Measurements from ENCODE around the gene MRPL49. TPM values are rescaled to one million over a fixed set of nuclear protein-coding genes. Genes with fewer than 3 reads are reported as not detected.
A peak's percentile ranks its signal among the peaks of the same experiment; 100 is the strongest.

Gene MRPL49
- total and polyA plus RNA-seq, 2 of the 13 experiments (the other 11 are each of a cell fraction or from before 2014, with no cell fraction given), result 39.2 to 53.3 TPM

GRCh38 chr11:65095974-65096806, 25.9 kb upstream of the MRPL49 start, which contains the start of gene VPS51 (continued):
- TF ChIP-seq, protein P1, sequence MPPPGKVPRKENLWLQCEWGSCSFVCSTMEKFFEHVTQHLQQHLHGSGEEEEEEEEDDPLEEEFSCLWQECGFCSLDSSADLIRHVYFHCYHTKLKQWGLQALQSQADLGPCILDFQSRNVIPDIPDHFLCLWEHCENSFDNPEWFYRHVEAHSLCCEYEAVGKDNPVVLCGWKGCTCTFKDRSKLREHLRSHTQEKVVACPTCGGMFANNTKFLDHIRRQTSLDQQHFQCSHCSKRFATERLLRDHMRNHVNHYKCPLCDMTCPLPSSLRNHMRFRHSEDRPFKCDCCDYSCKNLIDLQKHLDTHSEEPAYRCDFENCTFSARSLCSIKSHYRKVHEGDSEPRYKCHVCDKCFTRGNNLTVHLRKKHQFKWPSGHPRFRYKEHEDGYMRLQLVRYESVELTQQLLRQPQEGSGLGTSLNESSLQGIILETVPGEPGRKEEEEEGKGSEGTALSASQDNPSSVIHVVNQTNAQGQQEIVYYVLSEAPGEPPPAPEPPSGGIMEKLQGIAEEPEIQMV (CRISPR knock-in tag; IDR thresholded peaks at IDR 0.05; ENCODE audit: low read depth), result 0 out of 2 replicates have a peak, but pooled peaks have one; percentile 55
- TF ChIP-seq, protein P2, sequence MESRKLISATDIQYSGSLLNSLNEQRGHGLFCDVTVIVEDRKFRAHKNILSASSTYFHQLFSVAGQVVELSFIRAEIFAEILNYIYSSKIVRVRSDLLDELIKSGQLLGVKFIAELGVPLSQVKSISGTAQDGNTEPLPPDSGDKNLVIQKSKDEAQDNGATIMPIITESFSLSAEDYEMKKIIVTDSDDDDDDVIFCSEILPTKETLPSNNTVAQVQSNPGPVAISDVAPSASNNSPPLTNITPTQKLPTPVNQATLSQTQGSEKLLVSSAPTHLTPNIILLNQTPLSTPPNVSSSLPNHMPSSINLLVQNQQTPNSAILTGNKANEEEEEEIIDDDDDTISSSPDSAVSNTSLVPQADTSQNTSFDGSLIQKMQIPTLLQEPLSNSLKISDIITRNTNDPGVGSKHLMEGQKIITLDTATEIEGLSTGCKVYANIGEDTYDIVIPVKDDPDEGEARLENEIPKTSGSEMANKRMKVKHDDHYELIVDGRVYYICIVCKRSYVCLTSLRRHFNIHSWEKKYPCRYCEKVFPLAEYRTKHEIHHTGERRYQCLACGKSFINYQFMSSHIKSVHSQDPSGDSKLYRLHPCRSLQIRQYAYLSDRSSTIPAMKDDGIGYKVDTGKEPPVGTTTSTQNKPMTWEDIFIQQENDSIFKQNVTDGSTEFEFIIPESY (CRISPR knock-in tag; IDR thresholded peaks at IDR 0.05), result peak; percentile 83
- TF ChIP-seq MEF2D (CRISPR knock-in tag; IDR thresholded peaks at IDR 0.05), result peak; percentile 59; the same call in 1 of the 2 replicates
- peak; percentile 96 for TF ChIP-seq GABPB1 (CRISPR knock-in tag; IDR thresholded peaks at IDR 0.05)
- no peak for TF ChIP-seq RFX5 (IDR thresholded peaks at IDR 0.05; ENCODE audit: low read depth, low read length)
- 0 out of 2 replicates have a peak, but pooled peaks have one; percentile 80 for TF ChIP-seq ZNF850 (CRISPR knock-in tag; conservative IDR thresholded peaks at IDR 0.05)
- no peak for TF ChIP-seq SRSF9 (IDR thresholded peaks at IDR 0.05; ENCODE audit: borderline replicate concordance, insufficient read depth, low read depth, low read length, poor library complexity, severe bottlenecking)
- no peak for TF ChIP-seq ZNF253 (CRISPR knock-in tag; IDR thresholded peaks at IDR 0.05; ENCODE audit: borderline replicate concordance)
- TF ChIP-seq ZBTB20 (CRISPR knock-in tag; IDR thresholded peaks at IDR 0.05; ENCODE audit: borderline replicate concordance, low read depth), result no peak
- TF ChIP-seq ZFY (CRISPR knock-in tag; IDR thresholded peaks at IDR 0.05), result peak; percentile 93
- no peak for TF ChIP-seq ZNF512 (CRISPR knock-in tag; IDR thresholded peaks at IDR 0.05)
- TF ChIP-seq, protein P3, sequence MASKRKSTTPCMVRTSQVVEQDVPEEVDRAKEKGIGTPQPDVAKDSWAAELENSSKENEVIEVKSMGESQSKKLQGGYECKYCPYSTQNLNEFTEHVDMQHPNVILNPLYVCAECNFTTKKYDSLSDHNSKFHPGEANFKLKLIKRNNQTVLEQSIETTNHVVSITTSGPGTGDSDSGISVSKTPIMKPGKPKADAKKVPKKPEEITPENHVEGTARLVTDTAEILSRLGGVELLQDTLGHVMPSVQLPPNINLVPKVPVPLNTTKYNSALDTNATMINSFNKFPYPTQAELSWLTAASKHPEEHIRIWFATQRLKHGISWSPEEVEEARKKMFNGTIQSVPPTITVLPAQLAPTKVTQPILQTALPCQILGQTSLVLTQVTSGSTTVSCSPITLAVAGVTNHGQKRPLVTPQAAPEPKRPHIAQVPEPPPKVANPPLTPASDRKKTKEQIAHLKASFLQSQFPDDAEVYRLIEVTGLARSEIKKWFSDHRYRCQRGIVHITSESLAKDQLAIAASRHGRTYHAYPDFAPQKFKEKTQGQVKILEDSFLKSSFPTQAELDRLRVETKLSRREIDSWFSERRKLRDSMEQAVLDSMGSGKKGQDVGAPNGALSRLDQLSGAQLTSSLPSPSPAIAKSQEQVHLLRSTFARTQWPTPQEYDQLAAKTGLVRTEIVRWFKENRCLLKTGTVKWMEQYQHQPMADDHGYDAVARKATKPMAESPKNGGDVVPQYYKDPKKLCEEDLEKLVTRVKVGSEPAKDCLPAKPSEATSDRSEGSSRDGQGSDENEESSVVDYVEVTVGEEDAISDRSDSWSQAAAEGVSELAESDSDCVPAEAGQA (IDR thresholded peaks at IDR 0.05; ENCODE audit: low read depth), result peak; percentile 93
- TF ChIP-seq, protein P3 (CRISPR knock-in tag; IDR thresholded peaks at IDR 0.05; ENCODE audit: borderline replicate concordance), result no peak

Data from HepG2 (cell line).